ENCODE measurements around the gene CLN6.
"Not testable (repeated sequence)": the region's sequence is repeated elsewhere in the genome, so short reads cannot be mapped to it uniquely, and the experiment has no call there.

CLN6 gene

GRCh38 chr15:68227643-68228142 is 1.8 kb downstream of the CLN6 start:
- Histone ChIP-seq H3K4me3 (ENCODE audit: low read length) (no peak overlapping the region), H3K9ac (ENCODE audit: low read length) (no peak overlapping the region), H3K27me3 (ENCODE audit: control insufficient read depth, insufficient read depth, low read length) (no peaks in the 10 kb centered on the region), H3K4me1 (ENCODE audit: control insufficient read depth, insufficient read depth, low read length) (peaks cover 19% of the 10 kb centered on the region), H3K36me3 (ENCODE audit: control insufficient read depth, insufficient read depth, low read length) (no peaks in the 10 kb centered on the region), H3K9me3 (ENCODE audit: control insufficient read depth, low read length) (no peaks in the 10 kb centered on the region)

GRCh38 chr15:68225442-68225841 is 4.1 kb downstream of the CLN6 start:
- H3K9ac ChIP-seq (ENCODE audit: low read length); H3K36me3 ChIP-seq (ENCODE audit: control insufficient read depth, insufficient read depth, low read length); H3K4me3 ChIP-seq (ENCODE audit: low read length); H3K27me3 ChIP-seq (ENCODE audit: control insufficient read depth, insufficient read depth, low read length); H3K9me3 ChIP-seq (ENCODE audit: control insufficient read depth, low read length): not testable (repeated sequence)
- H3K4me1 ChIP-seq (ENCODE audit: control insufficient read depth, insufficient read depth, low read length) = peaks cover 19% of the 10 kb centered on the region

GRCh38 chr15:68224546-68225250 is 4.8 kb downstream of the CLN6 start:
- Histone ChIP-seq H3K9ac (ENCODE audit: low read length) (no peak overlapping the region), H3K9me3 (ENCODE audit: control insufficient read depth, low read length) (no peaks in the 10 kb centered on the region), H3K27me3 (ENCODE audit: control insufficient read depth, insufficient read depth, low read length) (no peaks in the 10 kb centered on the region), H3K4me3 (ENCODE audit: low read length) (no peak overlapping the region), H3K4me1 (ENCODE audit: control insufficient read depth, insufficient read depth, low read length) (peaks cover 12% of the 10 kb centered on the region), H3K36me3 (ENCODE audit: control insufficient read depth, insufficient read depth, low read length) (no peaks in the 10 kb centered on the region)

- Histone ChIP-seq H3K4me1 (ENCODE audit: control insufficient read depth, insufficient read depth, low read length) (peaks cover 12% of the 10 kb centered on the region), H3K36me3 (ENCODE audit: control insufficient read depth, insufficient read depth, low read length) (no peaks in the 10 kb centered on the region), H3K9me3 (ENCODE audit: control insufficient read depth, low read length) (no peaks in the 10 kb centered on the region), H3K9ac (ENCODE audit: low read length) (no peak overlapping the region), H3K27me3 (ENCODE audit: control insufficient read depth, insufficient read depth, low read length) (no peaks in the 10 kb centered on the region), H3K4me3 (ENCODE audit: low read length) (no peak overlapping the region)
These were observed 5.4 kb downstream of the CLN6 start for GRCh38 chr15:68224108-68224507.

GRCh38 chr15:68223171-68223570 is 6.4 kb downstream of the CLN6 start:
- H3K9me3 ChIP-seq (ENCODE audit: control insufficient read depth, low read length) = no peaks in the 10 kb centered on the region
- no peaks in the 10 kb centered on the region for H3K36me3 ChIP-seq (ENCODE audit: control insufficient read depth, insufficient read depth, low read length)
- no peak overlapping the region for H3K4me3 ChIP-seq (ENCODE audit: low read length)
- H3K27me3 ChIP-seq (ENCODE audit: control insufficient read depth, insufficient read depth, low read length) = no peaks in the 10 kb centered on the region
- no peak overlapping the region for H3K9ac ChIP-seq (ENCODE audit: low read length)
- peaks cover 6% of the 10 kb centered on the region for H3K4me1 ChIP-seq (ENCODE audit: control insufficient read depth, insufficient read depth, low read length)

GRCh38 chr15:68222432-68222743 is 7.1 kb downstream of the CLN6 start:
- H3K9ac ChIP-seq (ENCODE audit: low read length); H3K4me1 ChIP-seq (ENCODE audit: control insufficient read depth, insufficient read depth, low read length); H3K9me3 ChIP-seq (ENCODE audit: control insufficient read depth, low read length); H3K4me3 ChIP-seq (ENCODE audit: low read length); H3K27me3 ChIP-seq (ENCODE audit: control insufficient read depth, insufficient read depth, low read length); H3K36me3 ChIP-seq (ENCODE audit: control insufficient read depth, insufficient read depth, low read length): not testable (repeated sequence)

- H3K9ac ChIP-seq (ENCODE audit: low read length); H3K9me3 ChIP-seq (ENCODE audit: control insufficient read depth, low read length); H3K4me3 ChIP-seq (ENCODE audit: low read length); H3K27me3 ChIP-seq (ENCODE audit: control insufficient read depth, insufficient read depth, low read length); H3K36me3 ChIP-seq (ENCODE audit: control insufficient read depth, insufficient read depth, low read length); H3K4me1 ChIP-seq (ENCODE audit: control insufficient read depth, insufficient read depth, low read length): not testable (repeated sequence)
These were observed 7.7 kb downstream of the CLN6 start for GRCh38 chr15:68221530-68222431.

- H3K36me3 ChIP-seq (ENCODE audit: control insufficient read depth, insufficient read depth, low read length) = no peaks in the 10 kb centered on the region
- no peaks in the 10 kb centered on the region for H3K9me3 ChIP-seq (ENCODE audit: control insufficient read depth, low read length)
- no peak overlapping the region for H3K4me3 ChIP-seq (ENCODE audit: low read length)
- no peaks in the 10 kb centered on the region for H3K4me1 ChIP-seq (ENCODE audit: control insufficient read depth, insufficient read depth, low read length)
- H3K27me3 ChIP-seq (ENCODE audit: control insufficient read depth, insufficient read depth, low read length) = no peaks in the 10 kb centered on the region
- H3K9ac ChIP-seq (ENCODE audit: low read length) = no peak overlapping the region
These were observed 8.6 kb downstream of the CLN6 start for GRCh38 chr15:68220967-68221366.

- no peaks in the 10 kb centered on the region for H3K9me3 ChIP-seq (ENCODE audit: control insufficient read depth, low read length)
- no peak overlapping the region for H3K9ac ChIP-seq (ENCODE audit: low read length)
- H3K4me3 ChIP-seq (ENCODE audit: low read length) = no peak overlapping the region
- H3K36me3 ChIP-seq (ENCODE audit: control insufficient read depth, insufficient read depth, low read length) = no peaks in the 10 kb centered on the region
- H3K4me1 ChIP-seq (ENCODE audit: control insufficient read depth, insufficient read depth, low read length) = no peaks in the 10 kb centered on the region
- H3K27me3 ChIP-seq (ENCODE audit: control insufficient read depth, insufficient read depth, low read length) = no peaks in the 10 kb centered on the region
These were observed 9.0 kb downstream of the CLN6 start for GRCh38 chr15:68220489-68220888.

GRCh38 chr15:68218847-68219798 is 10.4 kb downstream of the CLN6 start:
- H3K9ac ChIP-seq (ENCODE audit: low read length) = no peak overlapping the region
- H3K4me3 ChIP-seq (ENCODE audit: low read length) = no peak overlapping the region
- no peaks in the 10 kb centered on the region for H3K27me3 ChIP-seq (ENCODE audit: control insufficient read depth, insufficient read depth, low read length)
- no peaks in the 10 kb centered on the region for H3K4me1 ChIP-seq (ENCODE audit: control insufficient read depth, insufficient read depth, low read length)
- no peaks in the 10 kb centered on the region for H3K36me3 ChIP-seq (ENCODE audit: control insufficient read depth, insufficient read depth, low read length)
- no peaks in the 10 kb centered on the region for H3K9me3 ChIP-seq (ENCODE audit: control insufficient read depth, low read length)

- Histone ChIP-seq H3K9me3 (ENCODE audit: control insufficient read depth, low read length) (no peaks in the 10 kb centered on the region), H3K4me1 (ENCODE audit: control insufficient read depth, insufficient read depth, low read length) (no peaks in the 10 kb centered on the region), H3K9ac (ENCODE audit: low read length) (no peak overlapping the region), H3K4me3 (ENCODE audit: low read length) (no peak overlapping the region), H3K36me3 (ENCODE audit: control insufficient read depth, insufficient read depth, low read length) (no peaks in the 10 kb centered on the region), H3K27me3 (ENCODE audit: control insufficient read depth, insufficient read depth, low read length) (no peaks in the 10 kb centered on the region)
These were observed 11.2 kb downstream of the CLN6 start for GRCh38 chr15:68218331-68218730.
